Prostate gland (tissue), 2 donors: ENCODE measurements around the gene DNAJC22. TPM values are rescaled to one million over a fixed set of nuclear protein-coding genes. Genes with fewer than 3 reads are reported as not detected.

Source experiments
- DNase-seq: peaks from one replicate; pipeline ENCODE4 v3.0.0-alpha.2; 2019; ENCODE audit warnings: low spot score
- H3K27ac ChIP-seq, 2 donors: fragments of 200-600 bp; sonication (generic); 2 replicates each; pipeline ENCODE4 v1.5.1; 2017 to 2019
- H3K27me3 ChIP-seq: fragments of 200-600 bp; sonication (generic); replicated peaks from 2 replicates; pipeline ENCODE4 v1.5.1; 2019; ENCODE audit not compliant: insufficient read depth
- H3K36me3 ChIP-seq, 2 donors: fragments of 200-600 bp; sonication (generic); 1 replicate in 1 of 2; 2 replicates in 1 of 2; pipeline versions ENCODE4 v1.5.1 to v1.8.1; 2017 to 2019
- H3K4me1 ChIP-seq: fragments of 200-600 bp; sonication (generic); replicated peaks from 2 replicates; pipeline ENCODE4 v1.5.1; 2019
- H3K4me3 ChIP-seq, 2 donors: fragments of 200-600 bp; sonication (generic); 2 replicates each; pipeline ENCODE4 v1.5.1; 2017 to 2019
- H3K9me3 ChIP-seq: fragments of 200-600 bp; sonication (generic); 2 replicates; pipeline ENCODE4 v1.5.1; 2017
- POLR2A ChIP-seq: fragments of 450-650 bp; IDR thresholded peaks from one replicate; pipeline ENCODE4 v1.6.1; 2016; ENCODE audit warnings: antibody characterized with exemption, mild to moderate bottlenecking
- POLR2AphosphoS5 ChIP-seq: sonication (generic); formaldehyde crosslinking; IDR thresholded peaks from one replicate; pipeline ENCODE4 v1.6.1; 2017; ENCODE audit warnings: antibody characterized with exemption
- WGBS: methylation state at CpG from one replicate; pipeline ENCODE4 v1.1.5; 2018; 5-methylcytosine and 5-hydroxymethylcytosine counted together
- intact Hi-C: fragments of 100-400 bp; cut with DNase I; formaldehyde crosslinking; loops from one replicate; pipeline ENCODE4 v1.14.2; 2022
- total RNA-seq, 2 donors: library from RNA; depleted of rRNA; stranded (reverse); fragments of >200 nt; gene quantifications; one replicate each; pipeline ENCODE4 v1.1.0, GENCODE V29; 2016
- TF ChIP-seq, protein P1 (sequence below), 4 experiments: fragments of 200-600 bp in 2 of 4; fragments of 450-650 bp in 2 of 4; sonication (generic) in 2 of 4; IDR thresholded peaks; 1 replicate in 3 of 4; 2 replicates in 1 of 4; pipeline ENCODE4 v1.5.1; 2016 to 2019; ENCODE audit warnings: antibody characterized with exemption in 4 of 4, mild to moderate bottlenecking in 2 of 4, moderate library complexity in 2 of 4

DNAJC22 gene
- total RNA-seq, 2 donors from 2014 or later = 0.23 to 4.3 TPM

DNA sequence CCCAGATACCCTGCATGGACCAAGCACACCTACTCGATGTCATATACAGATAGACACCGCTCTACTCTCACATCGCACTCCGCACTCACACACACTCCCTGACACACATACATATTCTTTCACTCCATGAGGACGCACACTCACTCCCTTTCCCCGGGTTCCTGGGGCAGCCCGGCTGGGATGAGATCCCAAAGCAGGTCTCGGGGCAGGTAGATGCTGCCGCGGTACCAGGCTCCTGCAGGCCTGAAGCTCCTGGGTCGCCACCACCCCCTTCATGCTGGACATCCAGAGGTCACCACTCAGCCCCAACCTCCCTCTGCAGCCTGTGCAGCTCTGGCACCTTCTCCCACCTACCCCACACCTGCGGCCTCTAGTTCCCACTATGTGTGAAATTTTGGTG, 12.0 kb upstream of the DNAJC22 start:
- 75% methylated on average over 12 of the region's 12 CpGs for WGBS
- no peak for DNase-seq
- intact Hi-C loops = loop anchor here (5.0 kb wide), 2 partner anchors 37 to 178 kb away; partner anchors contain the start of gene PRPH

DNA sequence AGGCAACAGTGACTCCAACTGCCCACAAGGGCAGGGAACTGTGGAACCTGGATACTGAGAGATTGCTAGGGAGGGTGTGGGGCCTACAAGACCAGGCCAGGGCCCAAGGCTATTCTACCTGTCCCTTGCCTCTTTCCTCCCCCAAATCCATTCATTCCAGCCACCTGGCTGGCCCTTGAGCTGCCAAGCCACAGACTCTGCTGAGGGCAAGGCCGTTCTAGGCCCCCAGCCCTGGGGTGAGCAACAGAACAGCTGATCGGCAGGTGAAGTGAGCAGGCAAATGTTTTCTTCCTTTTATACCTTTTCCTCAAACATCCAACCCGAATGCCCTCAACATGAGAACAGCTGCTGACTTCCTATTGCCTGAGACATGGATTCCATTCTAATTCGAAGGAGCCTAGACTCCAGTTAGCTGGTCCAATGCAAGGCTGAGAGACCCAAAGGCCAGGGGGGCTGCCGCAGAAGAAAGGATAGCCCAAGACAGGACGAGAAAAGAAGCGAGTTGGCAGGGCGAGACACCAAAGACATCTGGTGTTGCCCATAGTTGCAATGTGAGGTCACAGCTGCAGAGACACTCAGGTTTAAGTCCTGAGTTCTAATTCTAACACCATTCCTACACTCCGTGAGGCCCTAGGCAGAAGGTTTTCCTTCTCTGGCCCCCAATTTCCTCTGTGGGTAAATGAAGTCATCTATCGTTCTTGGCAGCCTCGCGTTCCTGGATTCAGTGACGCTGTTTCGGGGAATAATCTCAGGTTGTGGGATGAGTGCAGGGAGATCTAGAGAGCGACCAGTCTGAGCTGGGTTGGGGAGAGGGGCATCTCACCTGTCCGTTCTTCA, 11.4 kb upstream of the DNAJC22 start:
- no peaks in the 10 kb centered on the region for H3K9me3 ChIP-seq
- H3K4me1 ChIP-seq = peaks cover 4% of the 10 kb centered on the region
- 83% methylated on average over 16 of the region's 16 CpGs for WGBS
- intact Hi-C loops = no loop called here
- no peak overlapping the region for H3K4me3 ChIP-seq
- TF ChIP-seq, protein P1, sequence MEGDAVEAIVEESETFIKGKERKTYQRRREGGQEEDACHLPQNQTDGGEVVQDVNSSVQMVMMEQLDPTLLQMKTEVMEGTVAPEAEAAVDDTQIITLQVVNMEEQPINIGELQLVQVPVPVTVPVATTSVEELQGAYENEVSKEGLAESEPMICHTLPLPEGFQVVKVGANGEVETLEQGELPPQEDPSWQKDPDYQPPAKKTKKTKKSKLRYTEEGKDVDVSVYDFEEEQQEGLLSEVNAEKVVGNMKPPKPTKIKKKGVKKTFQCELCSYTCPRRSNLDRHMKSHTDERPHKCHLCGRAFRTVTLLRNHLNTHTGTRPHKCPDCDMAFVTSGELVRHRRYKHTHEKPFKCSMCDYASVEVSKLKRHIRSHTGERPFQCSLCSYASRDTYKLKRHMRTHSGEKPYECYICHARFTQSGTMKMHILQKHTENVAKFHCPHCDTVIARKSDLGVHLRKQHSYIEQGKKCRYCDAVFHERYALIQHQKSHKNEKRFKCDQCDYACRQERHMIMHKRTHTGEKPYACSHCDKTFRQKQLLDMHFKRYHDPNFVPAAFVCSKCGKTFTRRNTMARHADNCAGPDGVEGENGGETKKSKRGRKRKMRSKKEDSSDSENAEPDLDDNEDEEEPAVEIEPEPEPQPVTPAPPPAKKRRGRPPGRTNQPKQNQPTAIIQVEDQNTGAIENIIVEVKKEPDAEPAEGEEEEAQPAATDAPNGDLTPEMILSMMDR (IDR thresholded peaks at IDR 0.05) = no peak
- TF ChIP-seq POLR2AphosphoS5 (no peak), POLR2A (no peak)
- H3K27ac ChIP-seq = no peak overlapping the region
- H3K27me3 ChIP-seq = peaks cover 12% of the 10 kb centered on the region
- H3K36me3 ChIP-seq = no peaks in the 10 kb centered on the region
- DNase-seq = no peak

More for the DNA sequence above, 12.0 kb upstream of the DNAJC22 start:
- TF ChIP-seq, protein P1 (IDR thresholded peaks at IDR 0.05) = no peak
- Histone ChIP-seq H3K4me1 (peaks cover 4% of the 10 kb centered on the region), H3K27me3 (peaks cover 12% of the 10 kb centered on the region), H3K9me3 (no peaks in the 10 kb centered on the region), H3K36me3 (no peaks in the 10 kb centered on the region), H3K4me3 (no peak overlapping the region), H3K27ac (no peak overlapping the region)

DNA sequence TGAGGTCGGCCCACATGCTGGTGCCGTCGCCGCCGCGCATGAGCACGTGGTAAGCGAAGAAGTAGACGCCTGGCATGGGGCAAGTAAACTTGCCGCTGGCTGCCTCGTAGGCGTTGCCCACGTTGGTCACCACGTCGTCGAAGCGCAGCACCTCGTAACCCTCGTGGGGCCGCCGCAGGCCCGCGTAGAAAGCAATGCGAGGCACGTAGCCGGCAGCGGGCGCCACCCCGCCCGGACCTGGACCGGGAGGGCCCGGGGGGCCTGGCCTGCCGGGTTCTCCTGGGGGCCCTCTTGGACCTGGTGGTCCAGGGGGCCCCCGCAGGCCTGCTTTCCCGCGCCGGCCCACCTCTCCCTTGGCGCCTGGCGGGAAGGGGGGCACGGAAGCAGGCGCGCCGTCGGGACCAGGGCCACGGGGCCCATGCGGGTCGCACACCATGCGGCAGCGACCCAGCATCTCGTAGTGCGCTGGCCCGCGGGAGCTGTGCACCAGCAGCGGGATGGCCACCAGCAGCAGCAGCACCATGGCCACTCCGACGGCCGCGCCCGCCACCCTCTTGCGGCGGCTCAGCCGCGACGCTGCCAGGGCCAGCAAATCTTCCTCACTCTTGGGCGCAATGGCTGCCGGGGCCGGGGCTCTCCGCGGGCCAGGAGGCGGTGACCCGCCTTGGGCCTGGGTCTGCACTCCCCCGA, 10.6 kb upstream of the DNAJC22 start:
- Histone ChIP-seq H3K4me1 (peaks cover 4% of the 10 kb centered on the region), H3K4me3 (no peak overlapping the region), H3K36me3 (no peaks in the 10 kb centered on the region), H3K27me3 (peaks cover 12% of the 10 kb centered on the region), H3K9me3 (no peaks in the 10 kb centered on the region), H3K27ac (no peak overlapping the region)
- 35% methylated on average over 28 of the region's 72 CpGs for WGBS
- DNase-seq = no peak
- TF ChIP-seq POLR2AphosphoS5 (no peak), POLR2A (no peak)
- TF ChIP-seq, protein P1 (IDR thresholded peaks at IDR 0.05) = no peak
- intact Hi-C loops = no loop called here

DNA sequence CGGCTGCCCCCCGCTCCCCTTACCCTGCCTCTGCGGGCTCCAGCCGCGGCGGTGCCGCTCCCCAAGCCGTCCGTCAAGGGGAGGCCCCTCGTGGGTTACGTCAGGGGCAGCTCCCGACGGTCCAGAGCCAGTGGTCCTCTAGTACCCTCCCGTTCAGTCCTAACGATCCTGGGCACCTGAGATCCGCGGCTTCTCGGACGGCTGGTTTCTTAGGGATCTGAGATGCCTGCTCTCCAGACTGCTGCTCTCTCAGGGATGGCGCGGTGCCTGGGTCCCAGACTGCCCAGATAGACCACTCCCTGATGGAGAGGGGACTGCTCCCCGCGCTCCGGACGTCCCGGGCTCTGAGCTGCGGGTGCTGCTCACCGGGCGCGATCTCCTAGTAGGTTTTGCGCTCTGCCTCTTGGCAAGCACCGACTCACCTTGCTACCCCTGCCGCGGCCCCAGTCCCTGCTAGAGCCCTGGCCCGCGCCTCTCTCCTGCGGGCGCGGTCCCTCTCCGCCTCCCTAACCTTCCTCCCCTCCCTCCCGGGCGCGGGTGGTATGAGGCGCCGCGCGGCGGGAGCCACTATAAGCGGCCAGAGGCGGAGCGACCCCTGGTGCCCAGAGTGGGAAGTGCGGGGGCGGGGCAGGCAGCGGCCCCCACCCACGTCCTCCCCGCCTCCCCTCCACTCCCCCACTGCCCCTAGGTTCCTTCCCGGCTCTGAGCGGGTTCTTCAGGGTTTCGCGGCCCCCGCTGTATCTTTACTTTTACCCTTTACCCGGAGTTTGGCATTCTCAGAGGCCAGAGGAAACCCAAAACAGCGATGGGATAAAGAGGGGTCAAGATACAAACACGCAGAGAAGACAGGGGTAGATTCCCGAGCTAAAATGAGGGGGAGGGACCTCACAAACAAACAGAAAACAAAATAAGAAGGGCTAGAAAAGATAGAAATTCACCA, 9.8 kb upstream of the DNAJC22 start, which contains the start of gene C1QL4:
C1QL4 (minus strand) TSS at position 544 of the 940 bp plus-strand sequence. CDS start 711 bp downstream, outside the sequence.
- Histone ChIP-seq H3K4me1 (no peaks in the 10 kb centered on the region), H3K27ac (no peak within 1 kb of the TSS), H3K9me3 (no peaks in the 10 kb centered on the region), H3K4me3 (peak within 1 kb of the TSS in 1 of 2 donors; percentile 8), H3K36me3 (no peaks in the 10 kb centered on the region), H3K27me3 (peaks cover 12% of the 10 kb centered on the region)
- intact Hi-C loops = no loop called here
- WGBS = 3% methylated on average over 48 of the region's 65 CpGs
- DNase-seq = peak; percentile 73
- TF ChIP-seq, protein P1 (IDR thresholded peaks at IDR 0.05) = peak; percentile 71 to 96 (median 79)
- TF ChIP-seq POLR2A = no peak
- peak; percentile 53 for TF ChIP-seq POLR2AphosphoS5
